GM18909 (cell line): ENCODE results near the gene SLAMF7.

Experiments used
- ATAC-seq: cut with Tn5 transposase; IDR thresholded peaks from one replicate; pipeline ENCODE4 v1.9.1; 2021; ENCODE audit warnings: mild to moderate bottlenecking; ENCODE audit not compliant: unreplicated experiment, poor library complexity

Gene SLAMF7

GRCh38 chr1:160744199-160744851 lies 5.3 kb downstream of the SLAMF7 start:
- ATAC-seq = no peak

GRCh38 chr1:160744852-160745520 lies 5.9 kb downstream of the SLAMF7 start:
- no peak for ATAC-seq

GRCh38 chr1:160745551-160745950 lies 6.5 kb downstream of the SLAMF7 start:
- no peak for ATAC-seq

GRCh38 chr1:160746836-160747500 lies 7.9 kb downstream of the SLAMF7 start:
- ATAC-seq = no peak

- ATAC-seq = no peak
Observed at GRCh38 chr1:160747717-160748116, 8.7 kb downstream of the SLAMF7 start.

DNA sequence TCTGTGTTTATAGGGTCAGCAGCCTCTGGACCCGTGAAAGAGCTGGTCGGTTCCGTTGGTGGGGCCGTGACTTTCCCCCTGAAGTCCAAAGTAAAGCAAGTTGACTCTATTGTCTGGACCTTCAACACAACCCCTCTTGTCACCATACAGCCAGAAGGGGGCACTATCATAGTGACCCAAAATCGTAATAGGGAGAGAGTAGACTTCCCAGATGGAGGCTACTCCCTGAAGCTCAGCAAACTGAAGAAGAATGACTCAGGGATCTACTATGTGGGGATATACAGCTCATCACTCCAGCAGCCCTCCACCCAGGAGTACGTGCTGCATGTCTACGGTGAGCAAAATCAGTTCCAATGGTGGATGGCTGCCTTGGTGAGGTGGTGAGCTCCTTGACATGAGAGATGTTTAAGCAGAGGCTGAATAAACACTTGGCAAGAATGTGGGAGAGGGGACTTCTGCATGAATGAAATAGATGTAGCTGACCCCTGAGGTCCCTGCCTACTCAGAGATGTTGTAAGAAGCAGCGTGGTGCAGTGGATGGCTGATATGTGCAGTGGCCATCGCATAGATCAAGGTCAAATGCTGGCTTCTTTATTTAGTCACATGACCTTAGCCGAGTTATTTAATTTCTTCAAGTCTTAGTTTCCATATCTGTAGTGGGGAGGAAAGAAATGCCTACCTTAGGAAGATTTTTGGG lies 9.3 kb downstream of the SLAMF7 start:
- ATAC-seq = no peak

- ATAC-seq = no peak
Observed at GRCh38 chr1:160748878-160749269, 9.8 kb downstream of the SLAMF7 start.

GRCh38 chr1:160750608-160751007 lies 11.6 kb downstream of the SLAMF7 start:
- no peak for ATAC-seq

GRCh38 chr1:160752406-160752805 lies 13.4 kb downstream of the SLAMF7 start:
- no peak for ATAC-seq

- no peak for ATAC-seq
Observed at GRCh38 chr1:160752924-160753323, 13.9 kb downstream of the SLAMF7 start.

- no peak for ATAC-seq
Observed at GRCh38 chr1:160753594-160753993, 14.5 kb downstream of the SLAMF7 start.

GRCh38 chr1:160755461-160755860 lies 16.4 kb downstream of the SLAMF7 start:
- ATAC-seq = no peak

DNA sequence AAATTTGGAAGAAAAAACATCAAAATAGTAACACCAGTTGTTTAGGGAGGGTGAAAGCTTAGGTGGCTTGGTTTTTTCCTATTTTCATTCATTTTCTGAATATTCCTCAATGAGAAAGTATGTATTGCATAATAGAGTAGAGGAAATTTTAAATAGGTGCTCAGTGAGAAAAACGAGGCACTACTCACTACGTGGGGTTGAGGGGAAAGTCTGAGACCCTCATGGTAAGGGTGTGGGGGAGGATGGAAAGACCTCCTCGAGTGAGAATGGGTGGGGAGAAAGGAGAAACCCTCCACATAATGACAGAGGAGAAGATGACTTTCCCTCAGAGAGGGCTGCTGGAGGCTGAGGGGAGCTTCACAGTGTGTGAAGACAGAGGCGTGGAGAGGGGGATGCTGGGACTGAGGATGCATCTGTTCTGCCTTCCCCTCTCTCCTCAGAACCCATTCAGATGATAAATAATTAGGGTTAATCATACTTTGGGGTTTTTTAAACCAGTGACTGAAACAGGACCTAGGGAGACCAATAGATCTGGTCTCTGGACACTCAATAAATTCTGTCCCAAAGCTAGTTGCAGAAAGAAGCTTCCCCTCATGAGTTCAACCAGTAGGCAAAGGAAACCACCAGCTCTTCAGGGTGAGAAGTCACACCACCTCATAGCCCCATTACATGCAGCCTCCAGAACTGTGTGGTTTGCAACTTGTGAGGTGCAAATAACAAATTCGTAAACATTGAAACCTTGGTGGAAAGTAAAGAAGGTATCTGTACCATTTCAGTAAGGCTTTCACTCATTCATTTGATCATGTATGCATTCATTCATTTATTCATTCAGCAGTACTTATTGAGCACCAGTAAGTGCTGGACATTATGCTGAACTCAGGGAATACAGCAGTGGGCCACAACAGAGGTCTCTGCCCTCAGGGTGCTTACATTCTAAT lies 17.1 kb downstream of the SLAMF7 start:
- ATAC-seq = peak; percentile 61

- peak; percentile 3 for ATAC-seq
Observed at GRCh38 chr1:160756849-160757201, 17.8 kb downstream of the SLAMF7 start.

DNA sequence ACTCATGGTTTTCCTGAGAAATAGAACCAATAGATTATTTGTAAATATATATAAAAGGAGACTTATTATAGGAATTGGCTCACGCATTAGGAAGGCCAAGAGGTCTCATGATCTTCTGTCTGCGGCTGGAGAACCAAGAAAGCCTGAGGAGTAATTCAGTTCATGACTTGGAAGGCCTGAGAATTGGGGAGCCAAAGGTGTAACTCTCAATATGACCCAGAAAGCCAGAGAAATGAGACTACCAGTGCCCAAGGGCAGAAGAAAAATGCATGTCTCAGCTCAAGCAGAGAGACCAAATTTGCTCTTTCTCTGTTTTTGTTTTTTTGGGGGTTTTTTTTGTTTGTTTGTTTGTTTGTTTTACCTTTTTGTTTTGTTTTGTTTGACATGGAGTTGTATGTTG lies 19.5 kb downstream of the SLAMF7 start:
- no peak for ATAC-seq

DNA sequence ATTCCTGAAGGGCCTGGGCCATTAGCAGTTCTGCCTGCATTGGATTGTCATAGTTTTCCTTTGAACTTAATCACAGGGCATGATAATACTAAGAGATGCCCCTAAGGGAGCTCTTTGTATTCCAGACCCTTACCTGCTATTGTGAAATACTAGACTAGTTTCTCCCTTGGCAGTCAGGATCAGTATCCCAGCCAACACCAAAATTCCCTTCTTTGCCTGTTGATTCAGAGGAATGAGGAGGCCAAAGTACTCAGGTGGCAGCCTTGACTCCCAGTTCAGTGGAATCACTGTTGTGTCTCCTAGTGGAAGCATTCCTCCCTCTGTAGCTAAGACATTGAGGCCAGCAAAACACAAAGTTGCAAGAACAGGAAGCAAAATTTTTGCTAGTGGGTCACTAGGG lies 20.7 kb downstream of the SLAMF7 start:
- ATAC-seq = no peak

DNA sequence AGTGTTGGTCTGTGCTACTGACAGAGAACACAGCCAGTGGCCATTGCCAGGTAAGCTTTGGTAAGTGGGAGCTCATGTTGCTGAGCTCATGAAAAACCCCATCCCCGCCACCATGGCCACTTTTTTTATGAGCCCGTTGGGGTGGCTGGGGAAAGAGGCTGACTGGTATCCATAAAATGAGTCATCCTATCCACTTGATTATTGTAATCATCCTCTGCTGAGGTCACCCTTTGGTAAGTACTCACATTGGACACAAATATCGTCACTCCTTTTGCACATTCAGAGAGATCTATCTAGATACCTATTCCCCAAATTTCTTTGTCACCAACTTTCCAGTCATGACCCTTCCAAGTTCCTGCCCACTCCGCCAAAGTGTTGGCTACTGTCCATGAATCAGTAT lies 22.0 kb downstream of the SLAMF7 start:
- no peak for ATAC-seq

DNA sequence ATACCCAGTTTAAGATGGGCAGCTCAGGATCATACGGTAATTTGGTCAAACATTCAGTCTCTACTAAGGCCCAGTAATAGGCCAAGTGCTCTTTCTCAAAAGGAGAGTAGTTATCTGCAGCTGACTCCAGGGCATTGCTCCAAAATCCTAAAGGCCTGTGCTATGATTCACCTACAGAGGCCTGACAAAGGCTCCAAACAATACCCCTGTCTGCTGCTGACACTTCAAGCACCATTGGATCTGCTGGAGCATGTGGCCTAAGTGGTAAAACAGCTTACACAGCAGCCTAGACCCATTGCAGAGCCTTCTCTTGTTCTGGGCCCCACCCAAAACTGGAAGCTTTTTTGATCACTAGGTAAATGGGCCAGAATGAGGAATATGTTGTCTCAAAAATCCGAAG lies 22.8 kb downstream of the SLAMF7 start:
- ATAC-seq = no peak

- ATAC-seq = no peak
Observed at GRCh38 chr1:160763993-160764392, 24.9 kb downstream of the SLAMF7 start.
